ENCODE results near the gene HMCN2.

Gene HMCN2

DNA sequence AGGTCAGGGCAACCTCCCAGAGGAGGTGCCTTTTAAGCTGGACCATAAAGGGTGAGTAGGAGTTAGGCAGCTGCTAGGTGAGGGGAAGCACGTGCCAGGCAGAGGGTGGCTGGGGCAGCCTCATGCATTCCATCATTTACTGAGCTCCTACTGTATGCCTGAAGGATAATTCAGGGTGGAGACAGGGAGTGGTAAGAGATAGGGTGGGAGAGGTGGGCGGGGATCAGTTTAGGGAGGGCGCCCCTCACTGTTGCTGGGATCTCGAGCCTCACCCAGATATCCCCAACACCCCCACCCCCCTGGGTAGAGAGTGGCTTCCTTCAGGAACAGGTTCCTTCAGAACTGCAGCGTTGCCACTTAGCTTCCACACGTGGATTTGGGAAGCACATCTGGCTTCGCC is 104.7 kb downstream of the HMCN2 start:
- H3K4me3 ChIP-seq (ENCODE audit: low read depth, low read length): no peak overlapping the region
- no peak for TF ChIP-seq CTCF (IDR thresholded peaks at IDR 0.05; ENCODE audit: insufficient read depth, low read depth, low read length, missing control alignments)

DNA sequence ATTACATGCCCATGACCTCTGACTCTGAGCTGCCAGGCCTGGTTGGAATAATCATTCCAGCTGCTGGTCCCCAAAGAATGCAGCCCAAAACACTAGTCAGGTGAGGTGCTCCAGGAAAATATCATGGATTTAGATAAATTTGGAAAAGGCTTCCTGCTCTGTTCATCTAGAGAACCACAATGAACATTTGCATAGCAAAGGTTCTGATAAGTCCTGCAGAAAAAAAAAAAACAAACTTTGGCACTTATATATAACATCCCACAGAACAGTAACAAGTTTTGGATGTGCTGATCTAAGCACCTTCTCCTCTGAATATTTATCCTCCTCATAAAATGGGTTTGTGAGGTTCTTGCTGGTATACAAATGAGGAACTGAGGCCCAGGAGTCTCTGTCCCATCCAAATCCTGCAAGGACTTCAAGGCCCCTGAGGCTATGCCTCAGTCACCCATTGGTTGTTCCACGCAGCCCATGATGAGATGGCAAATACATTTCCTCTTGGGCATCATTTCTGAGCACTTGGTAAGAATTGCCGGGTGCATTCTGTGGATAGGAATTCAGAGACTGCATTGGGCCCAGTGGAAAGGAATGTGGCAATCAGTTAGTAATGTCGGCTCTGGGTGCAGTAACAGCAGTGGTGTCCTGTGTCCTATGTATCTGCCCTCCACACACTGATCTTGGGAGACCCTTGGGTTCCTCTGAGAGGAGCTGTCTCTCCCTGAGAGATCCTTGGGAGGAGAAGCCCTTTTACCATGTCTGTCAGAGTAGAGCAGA is 105.8 kb downstream of the HMCN2 start:
- TF ChIP-seq CTCF (IDR thresholded peaks at IDR 0.05; ENCODE audit: insufficient read depth, low read depth, low read length, missing control alignments): no peak
- DNase-seq (ENCODE audit: low read depth): no peak
- no peak overlapping the region for H3K4me3 ChIP-seq (ENCODE audit: low read depth, low read length)

More for the DNA sequence above, 104.7 kb downstream of the HMCN2 start:
- no peak for DNase-seq (ENCODE audit: low read depth)

- no peak overlapping the region for H3K4me3 ChIP-seq (ENCODE audit: low read depth, low read length)
- DNase-seq (ENCODE audit: low read depth): no peak
- TF ChIP-seq CTCF (IDR thresholded peaks at IDR 0.05; ENCODE audit: insufficient read depth, low read depth, low read length, missing control alignments): no peak
Measured at GRCh38 chr9:130372057-130372456, 106.5 kb downstream of the HMCN2 start.

DNA sequence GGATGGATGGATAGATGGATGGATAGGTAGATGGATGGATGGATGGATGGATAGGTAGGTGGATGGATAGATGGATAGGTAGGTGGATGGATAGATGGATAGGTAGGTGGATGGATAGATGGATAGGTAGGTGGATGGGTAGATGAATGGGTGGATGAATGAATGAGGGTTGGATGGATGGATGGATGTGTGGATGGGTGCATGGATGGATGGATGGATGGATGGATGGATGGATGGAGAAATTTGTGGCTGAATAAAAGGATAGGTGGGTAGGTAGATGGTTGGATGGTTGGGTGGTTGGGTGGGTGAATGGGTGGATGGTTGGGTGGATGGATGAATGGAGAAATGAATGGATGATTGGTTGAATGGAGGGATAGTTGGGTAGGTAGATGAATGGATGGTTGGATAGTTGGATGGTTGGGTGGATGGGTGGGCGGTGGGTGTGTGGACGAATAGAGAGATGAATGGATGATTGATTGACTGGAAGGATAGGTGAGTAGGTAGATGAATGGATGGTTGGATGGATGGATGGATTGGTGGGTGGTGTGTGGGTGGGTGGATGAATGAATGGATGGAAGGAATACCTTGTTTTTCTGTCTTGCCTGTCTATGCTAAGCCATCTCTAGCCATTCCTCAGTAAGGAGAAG is 108.2 kb downstream of the HMCN2 start:
- DNase-seq (ENCODE audit: low read depth): no peak
- no peak overlapping the region for H3K4me3 ChIP-seq (ENCODE audit: low read depth, low read length)
- TF ChIP-seq CTCF (IDR thresholded peaks at IDR 0.05; ENCODE audit: insufficient read depth, low read depth, low read length, missing control alignments): no peak

DNA sequence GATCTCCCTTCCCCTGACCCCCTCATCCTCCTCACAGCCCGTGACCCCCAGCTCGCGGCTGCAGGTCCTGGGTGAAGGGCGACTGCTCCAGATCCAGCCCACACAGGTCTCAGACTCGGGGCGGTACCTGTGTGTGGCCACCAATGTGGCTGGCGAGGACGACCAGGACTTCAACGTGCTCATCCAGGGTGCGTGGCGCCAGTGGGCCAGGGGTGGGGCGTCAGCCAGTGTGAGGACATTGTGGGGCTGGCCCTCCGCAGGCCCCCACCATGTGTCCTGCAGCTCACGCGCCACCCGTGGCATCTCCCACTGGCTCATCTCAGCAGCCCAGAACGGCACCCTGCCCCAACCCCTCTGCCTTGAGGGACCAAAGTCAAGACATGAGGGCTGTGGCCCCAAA is 112.1 kb downstream of the HMCN2 start:
- no peak for TF ChIP-seq CTCF (IDR thresholded peaks at IDR 0.05; ENCODE audit: insufficient read depth, low read depth, low read length, missing control alignments)

GRCh38 chr9:130378875-130379648 is 113.5 kb downstream of the HMCN2 start:
- no peak for DNase-seq (ENCODE audit: low read depth)
- TF ChIP-seq CTCF (IDR thresholded peaks at IDR 0.05; ENCODE audit: insufficient read depth, low read depth, low read length, missing control alignments): no peak
- no peak overlapping the region for H3K4me3 ChIP-seq (ENCODE audit: low read depth, low read length)

More for the DNA sequence above, 112.1 kb downstream of the HMCN2 start:
- no peak overlapping the region for H3K4me3 ChIP-seq (ENCODE audit: low read depth, low read length)
- no peak for DNase-seq (ENCODE audit: low read depth)

Measured in GM12865 (cell line).